ENCODE measurements around the gene GLP1R.

Gene GLP1R

GRCh38 chr6:39077882-39078594, 29.5 kb downstream of the GLP1R start:
- ChIA-PET POLR2A (no interaction called here), CTCF (interaction anchor here (0.7 kb wide), 1 partner anchor 743 kb away, joined by 3 read pairs; no protein-coding TSS in a partner anchor)
- H3K4me3 ChIP-seq (ENCODE audit: low read depth, low read length): no peak overlapping the region
- TF ChIP-seq PRDM2 (tag by site-specific recombination; IDR thresholded peaks at IDR 0.05; ENCODE audit: borderline replicate concordance): no peak
- no peak for TF ChIP-seq ZNF157 (tag by site-specific recombination; IDR thresholded peaks at IDR 0.05)
- no peak for TF ChIP-seq ZNF155 (tag by site-specific recombination; IDR thresholded peaks at IDR 0.05)
- no peak for TF ChIP-seq KLF16 (tag by site-specific recombination; IDR thresholded peaks at IDR 0.05)
- TF ChIP-seq ZNF707 (tag by site-specific recombination; IDR thresholded peaks at IDR 0.05): no peak
- TF ChIP-seq ZNF558 (tag by site-specific recombination; IDR thresholded peaks at IDR 0.05): no peak
- TF ChIP-seq ZNF335 (tag by site-specific recombination; conservative IDR thresholded peaks at IDR 0.05): no peak
- no peak for TF ChIP-seq ZNF112 (tag by site-specific recombination; IDR thresholded peaks at IDR 0.05)
- no peak for TF ChIP-seq ZNF146 (tag by site-specific recombination; IDR thresholded peaks at IDR 0.05)
- no peaks in the 10 kb centered on the region for H3K36me3 ChIP-seq (ENCODE audit: control insufficient read depth in 2 of 2, insufficient read depth in 1 of 2, low read length in 2 of 2)
- no peaks in the 10 kb centered on the region for H3K9me3 ChIP-seq (ENCODE audit: control insufficient read depth, insufficient read depth, low read depth, low read length)
- H3K27ac ChIP-seq (ENCODE audit: extremely low read depth, low read depth, low read length): no peak overlapping the region
- no peaks in the 10 kb centered on the region for H3K4me1 ChIP-seq (ENCODE audit: control insufficient read depth, insufficient read depth, low read length)

- ChIA-PET CTCF (interaction anchor here (0.7 kb wide), 1 partner anchor 743 kb away, joined by 3 read pairs; no protein-coding TSS in a partner anchor), POLR2A (no interaction called here)
- no peaks in the 10 kb centered on the region for H3K36me3 ChIP-seq (ENCODE audit: control insufficient read depth in 2 of 2, insufficient read depth in 1 of 2, low read length in 2 of 2)
- TF ChIP-seq ZNF133 (tag by site-specific recombination; IDR thresholded peaks at IDR 0.05): no peak
- no peak for TF ChIP-seq OSR2 (tag by site-specific recombination; IDR thresholded peaks at IDR 0.05)
- no peak for TF ChIP-seq ZNF174 (tag by site-specific recombination; IDR thresholded peaks at IDR 0.05)
- no peak for TF ChIP-seq ZNF623 (tag by site-specific recombination; IDR thresholded peaks at IDR 0.05)
- TF ChIP-seq ZNF24 (tag by site-specific recombination; IDR thresholded peaks at IDR 0.05): no peak
- TF ChIP-seq ZNF621 (tag by site-specific recombination; IDR thresholded peaks at IDR 0.05): no peak
- no peak for TF ChIP-seq ZNF561 (tag by site-specific recombination; IDR thresholded peaks at IDR 0.05; ENCODE audit: borderline replicate concordance)
- TF ChIP-seq ZNF148 (tag by site-specific recombination; IDR thresholded peaks at IDR 0.05; ENCODE audit: borderline replicate concordance): no peak
- no peak for TF ChIP-seq ZSCAN4 (tag by site-specific recombination; IDR thresholded peaks at IDR 0.05)
- no peak for TF ChIP-seq ZFP3 (tag by site-specific recombination; IDR thresholded peaks at IDR 0.05; ENCODE audit: low read depth)
- TF ChIP-seq ZNF324 (tag by site-specific recombination; IDR thresholded peaks at IDR 0.05): no peak
- no peak for TF ChIP-seq HOXA7 (CRISPR knock-in tag; IDR thresholded peaks at IDR 0.05; ENCODE audit: borderline replicate concordance)
- no peak for TF ChIP-seq ZNF658 (tag by site-specific recombination; IDR thresholded peaks at IDR 0.05)
- no peak for TF ChIP-seq ZNF16 (tag by site-specific recombination; IDR thresholded peaks at IDR 0.05; ENCODE audit: low read depth)
- H3K4me3 ChIP-seq (ENCODE audit: low read depth, low read length): no peak overlapping the region
- H3K9me3 ChIP-seq (ENCODE audit: control insufficient read depth, insufficient read depth, low read depth, low read length): no peaks in the 10 kb centered on the region
- no peak overlapping the region for H3K27ac ChIP-seq (ENCODE audit: extremely low read depth, low read depth, low read length)
- H3K4me1 ChIP-seq (ENCODE audit: control insufficient read depth, insufficient read depth, low read length): no peaks in the 10 kb centered on the region
Measured at GRCh38 chr6:39078695-39079094, 30.1 kb downstream of the GLP1R start.

Measured in HEK293 (cell line).